ENCODE data around the gene ITPK1.

ITPK1 gene

GRCh38 chr14:93040443-93040842 is 75.3 kb downstream of the ITPK1 start:
- no peak for DNase-seq

DNA sequence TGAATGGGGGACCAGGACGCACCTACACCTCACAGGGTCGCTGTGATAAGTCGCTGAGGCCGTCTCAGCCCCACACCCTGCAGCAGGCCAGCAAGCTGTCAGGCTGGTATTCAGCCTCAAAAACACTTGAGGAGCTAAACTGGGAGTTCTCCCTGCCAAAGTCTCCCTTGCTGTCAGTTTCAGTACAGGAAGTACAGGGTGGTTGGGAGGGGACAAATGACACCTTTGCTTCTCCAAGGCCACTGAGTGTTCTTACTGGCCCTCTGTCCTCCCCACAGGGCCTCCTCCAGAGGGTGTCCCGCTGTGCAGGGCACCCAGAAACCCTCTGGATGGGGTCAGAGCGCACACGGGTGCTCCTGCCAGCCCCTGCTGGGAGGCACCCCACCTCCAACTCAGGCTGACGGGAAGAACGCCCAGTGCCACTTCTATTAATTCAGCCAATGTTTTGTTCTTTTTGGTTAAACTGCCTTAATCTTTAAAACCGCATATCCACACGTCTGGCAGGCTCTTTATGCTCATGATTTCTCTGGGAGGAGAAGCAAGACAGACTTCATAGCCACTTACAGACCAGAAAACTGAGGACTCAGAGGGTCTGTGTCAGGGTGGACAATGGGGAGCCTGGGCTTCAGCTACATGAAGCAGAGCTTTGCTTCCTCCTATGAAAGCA is 75.9 kb downstream of the ITPK1 start:
- no peak for DNase-seq

DNA sequence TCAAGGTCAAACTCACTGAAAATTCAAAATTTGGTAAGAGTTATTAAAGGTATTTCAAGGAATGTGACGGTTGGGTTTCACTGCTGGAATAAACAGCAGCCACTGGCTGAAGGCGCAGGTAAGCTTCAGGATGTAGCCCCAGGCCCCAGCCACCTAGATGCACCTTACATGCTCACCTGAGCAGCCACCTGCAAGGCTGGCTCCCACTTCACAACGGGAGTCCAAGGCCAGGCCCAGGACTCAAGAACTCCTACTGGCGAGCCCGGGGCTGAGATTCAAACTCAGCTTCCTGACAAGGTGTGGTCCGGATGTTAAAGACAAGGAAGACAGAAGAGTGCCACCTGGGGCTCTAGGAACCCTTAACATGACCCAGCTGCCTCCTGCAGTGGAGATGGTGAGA is 78.4 kb downstream of the ITPK1 start:
- no peak for DNase-seq

- no peak for DNase-seq
Measured at GRCh38 chr14:93036652-93037345, 78.9 kb downstream of the ITPK1 start.

GRCh38 chr14:93035917-93036651 is 79.6 kb downstream of the ITPK1 start:
- no peak for DNase-seq

DNA sequence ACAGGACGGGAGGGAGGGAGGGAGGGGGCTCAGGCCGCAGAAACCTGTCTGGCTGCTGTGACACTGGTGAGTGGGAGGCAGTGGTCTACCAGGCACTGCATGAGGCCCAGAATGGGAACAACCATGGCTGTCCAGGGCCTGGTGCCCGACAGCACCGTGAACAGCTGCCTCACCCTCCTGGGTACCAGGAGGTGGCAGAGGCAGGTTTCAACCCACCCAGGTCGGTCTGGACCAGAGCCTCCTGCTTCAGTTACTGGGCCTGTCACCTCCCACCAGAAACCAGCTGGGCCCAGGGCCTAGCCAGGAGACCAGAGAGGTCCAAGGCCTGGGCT is 80.2 kb downstream of the ITPK1 start:
- no peak for DNase-seq

- DNase-seq, result no peak
Measured at GRCh38 chr14:93034671-93034994, 81.1 kb downstream of the ITPK1 start.

DNA sequence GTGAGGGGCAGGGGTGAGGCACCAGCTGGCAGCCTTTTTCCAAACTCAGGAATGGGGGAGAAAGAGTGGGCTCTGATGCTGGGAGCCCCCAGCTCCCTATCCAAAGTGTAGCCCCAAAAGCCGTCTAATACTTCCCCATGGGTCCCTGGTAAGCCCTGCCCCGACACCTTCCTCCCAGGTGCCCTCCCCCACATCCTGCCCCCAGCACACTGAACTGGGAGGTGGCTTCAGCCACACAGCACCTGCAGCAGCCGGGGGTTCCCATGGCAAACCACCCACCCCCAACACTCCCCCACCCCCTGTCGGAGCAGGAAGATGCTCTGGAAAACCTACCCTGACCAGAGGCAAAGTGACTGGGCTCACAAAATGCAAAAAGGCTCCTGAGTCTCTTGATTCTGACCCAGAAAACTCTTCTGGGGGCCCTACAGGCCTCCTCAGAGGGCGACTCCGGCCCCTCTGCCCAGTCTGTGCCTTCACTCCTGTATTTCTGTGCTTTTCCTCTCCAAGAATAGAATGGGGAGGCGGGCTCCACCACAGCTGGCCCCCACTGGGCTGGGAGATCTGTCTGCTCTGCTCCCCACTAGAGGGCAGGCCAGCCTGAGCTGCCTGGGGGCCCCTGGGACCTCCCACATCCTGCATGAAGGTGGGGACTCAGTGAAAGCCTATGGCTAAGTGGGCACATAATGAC is 81.6 kb downstream of the ITPK1 start:
- no peak for DNase-seq

DNA sequence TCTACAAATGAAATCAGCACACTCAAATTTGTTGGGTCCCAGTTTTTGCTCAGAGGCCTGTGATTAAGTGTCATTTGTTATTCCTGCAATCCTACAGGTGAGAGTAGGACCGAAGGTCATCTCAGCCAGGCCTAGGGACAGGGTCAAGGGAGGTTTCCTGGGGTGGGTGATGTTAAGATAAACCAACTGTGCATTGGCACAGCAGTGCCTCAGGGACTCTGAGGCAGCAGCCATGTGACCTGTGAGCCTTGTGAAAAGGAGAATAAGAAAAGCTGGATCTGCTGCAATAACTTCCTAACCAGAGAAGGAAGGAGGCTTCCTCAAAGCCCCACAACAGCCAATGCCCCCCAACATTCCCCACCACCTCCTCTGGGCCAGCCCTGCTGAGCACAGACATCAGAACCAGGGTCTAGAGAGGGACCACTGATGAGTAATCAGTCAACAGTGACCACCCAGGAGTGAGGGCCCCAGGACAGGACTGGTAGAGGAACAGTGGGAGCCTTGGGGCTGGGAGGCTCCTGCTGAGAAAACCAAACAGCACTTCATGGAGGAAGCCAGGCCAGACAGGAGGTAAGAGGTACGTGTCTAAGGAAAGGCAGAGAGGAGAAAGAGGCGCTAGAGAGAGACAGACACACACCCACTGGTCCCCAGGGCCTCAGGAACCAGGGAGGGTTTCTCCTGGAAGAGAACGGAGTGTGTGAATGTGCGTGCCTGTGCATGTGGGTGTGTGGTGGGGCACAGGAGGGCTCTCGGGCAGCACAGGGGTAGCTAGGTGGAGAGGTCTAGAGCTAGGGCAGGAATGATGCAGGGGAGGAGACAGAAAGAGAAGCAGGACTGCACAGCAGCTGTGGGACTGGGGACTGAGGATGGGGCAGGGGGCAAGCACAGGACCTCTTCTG is 82.4 kb downstream of the ITPK1 start:
- DNase-seq, result no peak

DNA sequence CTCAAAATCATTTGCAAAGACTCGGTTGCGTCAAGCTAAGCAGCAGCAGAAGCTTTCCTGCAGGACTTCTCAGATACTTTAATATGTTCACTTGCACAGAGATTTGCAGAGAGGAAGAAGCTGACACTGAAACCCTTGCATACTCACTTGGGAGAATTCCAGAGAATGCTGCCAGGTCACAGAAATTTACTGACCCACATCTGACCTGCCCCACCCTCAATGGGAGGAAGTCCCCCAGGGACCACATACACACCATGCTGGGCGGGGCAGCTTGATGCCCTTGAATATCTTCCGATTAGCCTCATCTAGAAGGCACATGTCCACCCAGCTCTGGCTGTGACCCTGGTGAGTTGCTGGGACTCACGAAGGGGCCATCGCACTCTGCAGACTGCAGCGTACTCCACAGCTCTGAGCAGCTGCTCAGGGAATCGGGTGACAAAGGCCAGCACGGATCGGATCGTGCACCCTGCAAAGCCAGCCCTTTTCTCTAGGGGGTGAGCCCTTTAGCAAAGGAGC is 83.2 kb downstream of the ITPK1 start:
- no peak for DNase-seq

- DNase-seq, result no peak
Measured at GRCh38 chr14:93031505-93032315, 84.0 kb downstream of the ITPK1 start.

DNA sequence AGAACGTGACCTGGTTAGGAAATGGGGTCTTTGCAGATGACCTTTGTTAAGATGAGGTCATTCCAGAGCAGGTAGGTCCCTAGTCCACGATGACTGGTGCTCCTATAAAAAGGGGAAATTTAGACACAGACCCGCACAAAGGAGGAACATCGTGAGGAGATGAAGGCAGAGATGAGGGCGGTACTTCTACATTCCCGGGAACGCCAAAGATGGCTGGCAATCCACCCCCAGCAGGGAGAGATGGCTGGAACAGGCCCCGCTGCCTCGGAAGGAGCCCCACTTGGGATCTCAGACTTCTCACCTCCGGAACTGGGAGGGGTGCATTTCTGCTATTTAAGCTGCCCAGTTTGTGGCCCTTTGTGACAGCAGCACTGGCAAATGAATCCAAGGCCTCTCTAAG is 85.0 kb downstream of the ITPK1 start:
- DNase-seq, result no peak

DNA sequence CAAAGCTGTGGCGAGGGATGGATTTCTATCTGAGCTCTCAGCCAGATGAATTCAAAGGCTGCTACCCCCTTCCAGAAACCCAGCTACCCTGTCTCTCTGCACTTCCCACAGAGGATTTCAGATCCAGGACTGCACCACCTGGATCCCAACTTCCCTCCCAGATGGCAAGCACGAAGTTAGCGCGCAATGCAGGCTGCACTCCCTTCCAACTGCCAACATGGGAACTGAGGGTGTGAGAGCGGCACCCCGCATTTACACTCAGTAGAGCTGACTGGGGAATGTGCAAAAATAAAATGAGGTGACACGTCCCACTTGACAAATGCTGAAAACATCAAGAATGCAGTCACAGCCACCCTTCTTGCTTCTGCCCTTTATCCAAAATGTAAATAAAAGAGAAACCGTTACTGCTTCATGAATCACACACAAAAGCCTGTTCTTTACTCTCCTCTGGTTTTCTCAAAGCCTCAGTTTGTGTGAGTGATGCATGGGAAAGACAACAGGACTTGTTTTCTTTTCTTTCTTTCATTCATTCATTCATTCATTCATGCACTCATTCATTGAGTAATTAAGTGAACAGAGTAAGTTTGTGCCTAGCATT is 85.7 kb downstream of the ITPK1 start:
- DNase-seq, result no peak

GRCh38 chr14:93029417-93029816 is 86.3 kb downstream of the ITPK1 start:
- DNase-seq, result no peak

DNA sequence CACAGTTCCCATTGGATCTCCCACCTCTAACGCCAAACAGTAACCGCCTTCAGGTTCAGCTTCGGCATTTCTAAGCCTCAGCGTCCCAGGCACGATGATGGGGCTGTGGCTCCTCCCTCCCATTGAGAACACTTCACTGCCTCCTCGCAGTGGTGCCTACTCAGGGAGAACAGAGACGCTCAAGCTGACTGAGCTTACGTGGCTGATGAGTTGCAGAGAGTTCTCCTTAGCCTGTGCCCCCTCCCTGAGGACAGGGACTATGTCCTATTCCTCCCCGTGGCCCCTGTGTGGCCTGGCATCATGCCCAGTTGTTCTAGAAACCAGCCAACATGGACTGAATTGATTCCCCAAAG is 87.0 kb downstream of the ITPK1 start:
- no peak for DNase-seq

DNA sequence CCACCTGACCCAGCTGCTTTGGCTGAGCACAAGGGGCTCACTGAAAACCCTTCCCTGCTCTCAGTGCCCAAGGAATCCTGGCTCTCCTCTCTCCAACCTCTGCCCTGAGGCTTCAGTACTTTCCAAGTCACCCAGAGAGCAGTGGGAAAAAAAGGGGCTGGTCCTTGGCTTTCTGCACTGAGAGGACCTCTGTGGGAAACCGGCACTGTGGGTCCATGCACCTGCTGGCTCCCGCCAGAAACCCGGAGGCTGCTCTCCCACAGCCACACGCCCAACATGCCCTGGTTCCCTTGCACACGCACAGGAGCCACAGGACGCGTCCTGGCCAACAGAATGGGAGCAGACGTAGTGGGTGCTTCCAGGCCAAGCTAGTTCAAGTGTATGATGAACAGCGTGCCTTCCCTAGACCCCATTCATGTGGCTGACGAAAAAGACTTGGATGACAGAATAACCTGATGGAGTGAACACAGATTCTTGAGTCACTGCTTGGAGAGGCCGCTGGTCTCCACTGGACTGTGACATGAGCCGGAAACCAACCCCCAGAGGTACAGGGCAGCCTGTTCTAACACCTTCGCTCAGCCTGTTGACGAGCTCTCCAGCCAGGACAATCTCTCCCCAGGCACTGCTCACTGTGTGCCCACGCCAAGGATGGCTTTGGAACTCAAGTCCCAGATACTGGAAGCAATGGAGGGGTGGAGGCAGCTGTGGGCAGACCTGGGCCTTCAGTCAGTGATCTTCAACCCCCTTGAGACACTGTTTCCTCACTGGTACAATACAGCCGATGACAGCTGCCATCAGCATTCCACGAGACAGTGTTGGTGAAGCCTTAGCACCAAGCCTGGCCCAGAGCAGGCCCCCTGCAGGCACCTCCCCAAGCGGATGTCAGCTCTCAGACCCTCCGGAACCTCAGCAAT is 87.7 kb downstream of the ITPK1 start:
- no peak for DNase-seq

DNA sequence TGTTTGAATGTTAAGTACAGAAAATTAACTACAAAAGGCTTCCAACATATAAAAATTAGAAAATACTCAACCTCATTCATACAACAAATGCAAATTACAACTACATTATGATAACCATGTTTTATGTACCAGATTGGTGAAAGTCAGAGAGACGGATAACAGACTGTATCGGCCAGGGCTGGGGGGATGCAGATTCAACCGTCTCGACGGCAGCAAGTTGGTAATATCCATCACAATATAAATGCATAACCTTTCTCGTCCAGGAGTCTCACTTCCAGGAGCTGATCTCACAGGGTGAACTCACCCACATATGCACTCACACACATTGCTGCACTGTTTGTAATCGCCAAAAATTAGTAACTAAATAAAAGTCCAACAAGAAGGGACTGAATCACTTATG is 89.4 kb downstream of the ITPK1 start:
- DNase-seq, result no peak

DNA sequence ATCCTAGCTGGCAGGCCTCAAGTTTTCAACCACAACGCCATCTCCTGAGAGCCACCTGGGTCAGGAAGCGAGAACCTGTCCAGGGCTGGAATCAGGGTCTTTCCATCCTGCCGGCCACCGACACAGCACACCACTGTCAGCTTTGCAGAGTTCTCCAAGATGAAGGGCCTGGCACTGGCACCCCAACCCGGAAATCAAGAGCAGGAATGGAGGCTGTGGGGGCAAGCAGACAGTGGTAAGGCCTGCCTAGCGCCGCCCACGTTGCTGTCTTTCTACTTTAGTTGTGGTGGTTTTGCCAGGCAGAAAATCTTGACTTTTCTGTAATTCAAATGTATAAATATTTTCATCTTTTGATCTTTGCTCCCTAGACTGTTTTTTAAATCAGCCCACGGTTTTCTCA is 90.7 kb downstream of the ITPK1 start:
- no peak for DNase-seq

DNA sequence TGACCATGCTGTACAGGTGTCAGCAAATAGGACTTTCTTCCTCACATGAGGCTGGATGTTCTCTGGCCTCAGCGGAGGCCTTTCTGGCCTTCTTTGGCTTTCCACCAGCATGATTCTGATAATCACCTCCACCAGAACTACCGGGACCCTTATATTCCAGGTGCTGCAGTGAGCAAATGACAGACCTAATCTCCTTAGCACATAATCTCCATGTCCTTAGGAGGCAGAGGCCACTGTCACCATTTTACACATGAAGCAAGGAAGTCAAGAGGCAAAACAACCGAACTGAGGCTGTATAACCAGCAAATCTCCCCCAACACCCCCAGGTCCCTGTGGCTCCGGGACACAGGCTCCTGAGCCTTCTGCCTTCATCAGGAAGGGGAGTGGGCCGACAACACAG is 91.2 kb downstream of the ITPK1 start:
- DNase-seq, result no peak

DNA sequence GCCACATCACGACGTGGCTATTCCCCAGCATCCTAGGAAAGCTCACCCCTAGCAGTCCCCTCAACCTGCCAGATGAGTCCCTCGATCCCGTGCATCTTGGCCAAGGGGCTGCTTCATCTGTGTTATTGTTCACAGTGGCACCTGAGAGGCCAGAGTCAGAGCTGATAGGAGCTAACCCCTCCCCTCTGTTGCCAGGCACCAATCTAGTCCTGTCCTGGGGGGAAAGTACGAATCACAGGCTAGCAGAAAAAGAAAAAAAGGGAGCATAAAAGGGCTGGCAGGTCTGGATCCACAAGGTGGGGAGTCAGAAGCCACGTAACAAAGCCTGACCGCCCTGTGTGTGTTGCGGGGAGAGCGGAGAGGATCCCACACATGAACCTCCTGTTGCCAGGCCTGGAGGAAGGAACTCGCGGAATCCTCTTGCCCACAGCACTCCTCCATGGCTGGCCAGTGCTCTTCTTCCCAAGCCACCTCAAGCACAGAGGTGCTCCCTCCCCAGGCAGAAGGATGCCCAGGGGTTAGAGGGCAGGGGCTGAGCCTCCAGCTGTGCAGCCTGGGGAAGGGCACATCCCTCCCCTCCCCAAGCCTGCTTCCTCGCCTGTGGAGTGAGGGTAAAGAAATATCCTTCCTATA is 91.8 kb downstream of the ITPK1 start:
- DNase-seq, result no peak

Data from SIG-M5 (cell line).